Astrocyte (in vitro differentiated cells and primary cell): ENCODE data around the gene SV2C.
"Not testable (repeated sequence)": the region's sequence is repeated elsewhere in the genome, so short reads cannot be mapped to it uniquely, and the experiment has no call there.

Experiments used
- EZH2 ChIP-seq: IDR thresholded peaks from 2 replicates; pipeline ENCODE4 v1.6.1; 2012; ENCODE audit warnings: mild to moderate bottlenecking, low read length, inconsistent platforms; ENCODE audit not compliant: insufficient read depth
- TF ChIP-seq, protein P1 (sequence below): IDR thresholded peaks from 2 replicates; pipeline ENCODE4 v1.5.1; 2011; ENCODE audit warnings: low read depth, mild to moderate bottlenecking, inconsistent platforms, low read length, moderate library complexity; ENCODE audit not compliant: insufficient read depth

DNA sequence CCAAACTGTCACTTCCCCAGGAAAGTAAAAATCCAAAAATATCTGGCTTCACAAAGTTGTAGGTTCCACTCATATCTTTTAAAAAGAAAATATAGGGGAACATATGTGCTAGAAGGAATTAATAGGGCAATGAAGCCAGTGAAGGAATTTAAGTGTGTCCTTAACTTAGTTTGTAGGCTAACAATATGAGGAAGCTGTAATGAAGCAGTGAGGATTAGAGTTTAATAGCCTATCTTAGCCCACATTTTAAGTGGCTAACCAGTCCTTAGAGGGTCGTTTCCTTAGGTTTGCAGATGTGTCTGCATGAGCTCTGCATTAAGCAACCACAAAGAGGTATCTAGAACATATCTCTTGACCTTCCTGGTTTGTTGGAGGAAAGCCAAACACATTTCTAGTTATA is 218.7 kb downstream of the SV2C start:
- TF ChIP-seq, protein P1, sequence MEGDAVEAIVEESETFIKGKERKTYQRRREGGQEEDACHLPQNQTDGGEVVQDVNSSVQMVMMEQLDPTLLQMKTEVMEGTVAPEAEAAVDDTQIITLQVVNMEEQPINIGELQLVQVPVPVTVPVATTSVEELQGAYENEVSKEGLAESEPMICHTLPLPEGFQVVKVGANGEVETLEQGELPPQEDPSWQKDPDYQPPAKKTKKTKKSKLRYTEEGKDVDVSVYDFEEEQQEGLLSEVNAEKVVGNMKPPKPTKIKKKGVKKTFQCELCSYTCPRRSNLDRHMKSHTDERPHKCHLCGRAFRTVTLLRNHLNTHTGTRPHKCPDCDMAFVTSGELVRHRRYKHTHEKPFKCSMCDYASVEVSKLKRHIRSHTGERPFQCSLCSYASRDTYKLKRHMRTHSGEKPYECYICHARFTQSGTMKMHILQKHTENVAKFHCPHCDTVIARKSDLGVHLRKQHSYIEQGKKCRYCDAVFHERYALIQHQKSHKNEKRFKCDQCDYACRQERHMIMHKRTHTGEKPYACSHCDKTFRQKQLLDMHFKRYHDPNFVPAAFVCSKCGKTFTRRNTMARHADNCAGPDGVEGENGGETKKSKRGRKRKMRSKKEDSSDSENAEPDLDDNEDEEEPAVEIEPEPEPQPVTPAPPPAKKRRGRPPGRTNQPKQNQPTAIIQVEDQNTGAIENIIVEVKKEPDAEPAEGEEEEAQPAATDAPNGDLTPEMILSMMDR, result not testable (repeated sequence)
- TF ChIP-seq EZH2, result not testable (repeated sequence)
